SK-N-SH (cell line): Measurements from ENCODE around the gene SNX8.

Source experiments
- CTCF ChIP-seq: fragments of 200-600 bp; sonication (generic); IDR thresholded peaks from 2 replicates; pipeline ENCODE4 v1.6.1; 2017; ENCODE audit warnings: antibody characterized with exemption, mild to moderate bottlenecking, moderate library complexity
- ELF1 ChIP-seq: IDR thresholded peaks from 2 replicates; pipeline ENCODE4 v1.4.0; 2012
- FOXJ3 ChIP-seq: sonication (generic); formaldehyde crosslinking; IDR thresholded peaks from 2 replicates; pipeline ENCODE4 v1.5.1; 2020; ENCODE audit warnings: mild to moderate bottlenecking, missing genetic modification reagents
- MAX ChIP-seq: IDR thresholded peaks from 2 replicates; pipeline ENCODE4 v1.4.0; 2012; ENCODE audit warnings: low read depth
- MXI1 ChIP-seq: IDR thresholded peaks from 2 replicates; pipeline ENCODE4 v1.6.1; 2012; ENCODE audit warnings: mild to moderate bottlenecking, low read depth, low read length, improper control_type of control experiment
- POLR2AphosphoS5 ChIP-seq: IDR thresholded peaks from 2 replicates; pipeline ENCODE4 v1.6.1; 2012; ENCODE audit warnings: low read depth, low read length
- REST ChIP-seq: IDR thresholded peaks from 2 replicates; pipeline ENCODE4 v1.6.1; 2012; ENCODE audit warnings: mild to moderate bottlenecking, low read depth, low read length, moderate library complexity
- TEAD4 ChIP-seq: IDR thresholded peaks from 2 replicates; pipeline ENCODE4 v1.4.0; 2012; ENCODE audit warnings: mild to moderate bottlenecking, borderline replicate concordance; ENCODE audit not compliant: insufficient read depth

GRCh38 chr7:2357165-2357564 is 42.9 kb upstream of the SNX8 start:
- TF ChIP-seq CTCF (no peak), REST (no peak), MXI1 (no peak), MAX (no peak), POLR2AphosphoS5 (no peak), FOXJ3 (CRISPR knock-in tag) (no peak), TEAD4 (no peak), ELF1 (no peak)
